Measurements from ENCODE around the gene AGBL3.

- TF ChIP-seq HNRNPH1 (optimal IDR thresholded peaks at IDR 0.05; ENCODE audit: low read depth, low read length) (no peak), KHSRP (IDR thresholded peaks at IDR 0.05) (no peak), ARID4B (CRISPR knock-in tag; IDR thresholded peaks at IDR 0.05) (no peak), POLR2A (conservative IDR thresholded peaks at IDR 0.05) (no peak), MED1 (CRISPR knock-in tag; IDR thresholded peaks at IDR 0.05; ENCODE audit: borderline replicate concordance) (no peak), ZNF764 (CRISPR knock-in tag; IDR thresholded peaks at IDR 0.05; ENCODE audit: low read depth) (no peak), MXI1 (IDR thresholded peaks at IDR 0.05; ENCODE audit: low read depth, low read length) (no peak), ZSCAN29 (IDR thresholded peaks at IDR 0.05) (no peak), BHLHE40 (IDR thresholded peaks at IDR 0.05; ENCODE audit: low read length) (no peak)
- TF ChIP-seq, protein P1, sequence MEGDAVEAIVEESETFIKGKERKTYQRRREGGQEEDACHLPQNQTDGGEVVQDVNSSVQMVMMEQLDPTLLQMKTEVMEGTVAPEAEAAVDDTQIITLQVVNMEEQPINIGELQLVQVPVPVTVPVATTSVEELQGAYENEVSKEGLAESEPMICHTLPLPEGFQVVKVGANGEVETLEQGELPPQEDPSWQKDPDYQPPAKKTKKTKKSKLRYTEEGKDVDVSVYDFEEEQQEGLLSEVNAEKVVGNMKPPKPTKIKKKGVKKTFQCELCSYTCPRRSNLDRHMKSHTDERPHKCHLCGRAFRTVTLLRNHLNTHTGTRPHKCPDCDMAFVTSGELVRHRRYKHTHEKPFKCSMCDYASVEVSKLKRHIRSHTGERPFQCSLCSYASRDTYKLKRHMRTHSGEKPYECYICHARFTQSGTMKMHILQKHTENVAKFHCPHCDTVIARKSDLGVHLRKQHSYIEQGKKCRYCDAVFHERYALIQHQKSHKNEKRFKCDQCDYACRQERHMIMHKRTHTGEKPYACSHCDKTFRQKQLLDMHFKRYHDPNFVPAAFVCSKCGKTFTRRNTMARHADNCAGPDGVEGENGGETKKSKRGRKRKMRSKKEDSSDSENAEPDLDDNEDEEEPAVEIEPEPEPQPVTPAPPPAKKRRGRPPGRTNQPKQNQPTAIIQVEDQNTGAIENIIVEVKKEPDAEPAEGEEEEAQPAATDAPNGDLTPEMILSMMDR (IDR thresholded peaks at IDR 0.05 in 2 of 3, conservative IDR thresholded peaks at IDR 0.05 in 1 of 3; ENCODE audit: insufficient read depth in 2 of 3, low read depth in 1 of 3, low read length in 3 of 3) = no peak
Observed at GRCh38 chr7:134968110-134968509, 18.2 kb upstream of the AGBL3 start.
